GM18526 (cell line): ENCODE results near the gene FARP1.

Experiments used
- POLR2A ChIP-seq: IDR thresholded peaks from 3 replicates; pipeline ENCODE4 v1.6.1; 2011; ENCODE audit not compliant: insufficient read length; ENCODE audit errors: extremely low read depth

Gene FARP1

DNA sequence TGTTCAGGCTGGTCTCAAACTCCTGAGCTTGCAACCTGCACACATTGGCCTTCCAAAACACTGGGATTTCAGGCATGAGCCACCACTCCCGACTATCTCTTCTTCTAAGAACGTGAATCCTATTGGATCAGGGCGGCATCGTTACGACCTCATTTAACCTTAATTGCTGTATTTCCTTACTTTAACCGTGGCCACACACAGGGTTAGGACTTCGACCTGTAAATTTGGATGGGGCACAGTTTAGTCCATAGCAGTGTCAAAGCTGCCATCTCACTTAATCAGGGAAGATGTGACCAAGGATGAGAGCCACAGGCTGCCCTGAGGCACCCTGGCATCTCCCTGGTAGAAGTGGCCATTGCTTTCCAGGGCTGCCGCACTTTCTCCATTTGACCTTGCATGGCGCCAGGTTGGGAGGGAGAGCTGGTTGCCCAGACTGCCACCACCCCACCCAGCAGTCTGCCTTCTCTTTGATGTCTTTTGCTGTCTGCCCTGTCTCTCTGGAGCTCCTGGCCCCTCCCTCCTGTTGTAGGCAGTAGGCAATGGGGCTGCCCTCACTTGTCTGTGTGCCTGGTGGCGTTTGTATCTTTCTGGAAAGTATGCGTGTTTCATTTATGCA is 175.5 kb downstream of the FARP1 start:
- TF ChIP-seq POLR2A = no peak

DNA sequence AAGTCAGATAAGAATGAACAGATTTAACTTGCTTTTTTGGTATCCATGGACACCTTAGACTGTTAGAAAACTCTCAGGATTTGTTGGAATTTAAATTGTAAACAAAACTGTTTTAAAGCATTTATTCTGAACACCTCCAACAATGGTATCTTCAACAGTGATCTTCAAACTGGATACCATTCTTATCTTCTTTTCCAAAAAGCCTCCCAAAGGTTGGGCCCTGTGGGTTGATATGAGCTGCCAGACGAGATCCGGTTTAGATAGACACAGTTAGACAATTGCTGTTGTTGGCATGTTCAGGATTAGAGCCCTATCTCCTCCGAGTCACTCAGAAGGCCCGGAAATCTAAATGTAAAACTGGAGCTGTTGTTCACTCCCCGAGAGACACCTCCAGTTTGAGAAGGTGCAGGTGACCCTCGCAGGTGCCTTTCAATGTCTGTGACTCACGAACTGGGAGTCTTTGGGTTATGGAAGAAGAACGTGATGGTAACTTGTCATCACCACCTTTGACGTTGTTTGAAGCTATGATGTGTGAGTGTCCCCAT is 177.7 kb downstream of the FARP1 start:
- TF ChIP-seq POLR2A = no peak

DNA sequence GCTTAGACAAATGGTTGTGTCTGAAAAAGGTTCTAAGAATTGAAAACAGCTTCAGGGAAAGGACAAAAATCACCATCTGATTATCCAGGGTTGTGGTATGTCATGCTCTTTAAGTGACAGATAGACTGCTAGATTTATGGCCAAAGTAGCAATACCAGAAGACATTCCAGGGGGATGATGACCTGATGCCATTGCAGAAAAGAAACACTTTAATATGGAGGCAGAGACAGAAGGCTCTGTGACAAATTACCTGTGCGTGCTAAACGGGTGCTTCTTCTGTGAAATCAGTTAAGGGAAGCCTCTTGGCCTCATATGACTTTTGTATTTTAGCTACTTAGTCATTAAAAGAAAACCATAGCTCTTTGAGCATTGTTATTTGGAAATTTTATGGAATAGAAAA is 178.5 kb downstream of the FARP1 start:
- no peak for TF ChIP-seq POLR2A

DNA sequence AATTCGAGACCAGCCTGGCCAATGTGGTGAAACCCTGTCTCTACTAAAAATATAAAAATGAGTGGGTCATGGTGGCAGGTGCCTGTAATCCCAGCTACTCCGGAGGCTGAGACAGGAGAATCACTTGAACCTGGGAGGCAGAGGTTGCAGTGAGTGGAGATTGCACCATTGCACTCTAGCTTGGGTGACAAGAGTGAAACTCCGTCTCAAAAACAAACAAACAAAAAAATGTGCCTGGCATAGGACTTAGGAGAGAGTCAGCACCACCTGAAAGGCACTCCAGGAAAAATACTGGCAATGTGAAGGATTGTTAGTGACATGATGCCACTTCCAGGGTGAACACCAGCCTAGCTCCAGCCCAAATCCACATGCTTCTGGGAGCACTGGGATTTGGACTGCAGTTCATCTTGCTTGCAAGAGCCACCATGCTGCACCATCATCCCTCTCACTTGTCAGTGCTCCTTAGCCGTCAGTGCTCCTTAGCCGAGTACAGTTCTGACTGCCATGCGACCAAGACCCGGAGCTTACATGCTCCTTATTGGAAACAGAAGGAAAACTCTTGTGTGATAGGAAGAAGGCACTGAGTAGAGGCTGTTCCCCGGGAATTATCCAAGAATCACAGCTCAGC is 179.3 kb downstream of the FARP1 start:
- TF ChIP-seq POLR2A = no peak

DNA sequence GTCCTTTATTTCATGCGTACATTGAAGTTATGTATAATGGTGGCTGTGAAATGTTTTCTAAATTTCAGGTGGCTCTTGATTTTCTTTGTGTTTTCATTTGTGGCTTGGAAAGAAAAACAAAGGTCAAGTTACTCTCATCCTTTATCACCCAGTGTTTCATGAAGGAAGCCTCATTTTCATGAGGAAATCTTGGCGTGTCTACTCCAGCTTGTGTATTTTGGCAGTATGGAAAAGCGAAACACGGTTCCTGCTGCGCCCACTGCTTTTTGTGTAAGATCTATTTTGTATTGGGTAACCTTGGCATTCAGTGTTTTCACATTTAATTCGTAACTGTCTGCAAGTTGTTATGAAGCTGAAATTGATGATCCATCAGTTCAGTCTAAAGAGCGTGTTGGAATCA is 181.2 kb downstream of the FARP1 start:
- TF ChIP-seq POLR2A = no peak

DNA sequence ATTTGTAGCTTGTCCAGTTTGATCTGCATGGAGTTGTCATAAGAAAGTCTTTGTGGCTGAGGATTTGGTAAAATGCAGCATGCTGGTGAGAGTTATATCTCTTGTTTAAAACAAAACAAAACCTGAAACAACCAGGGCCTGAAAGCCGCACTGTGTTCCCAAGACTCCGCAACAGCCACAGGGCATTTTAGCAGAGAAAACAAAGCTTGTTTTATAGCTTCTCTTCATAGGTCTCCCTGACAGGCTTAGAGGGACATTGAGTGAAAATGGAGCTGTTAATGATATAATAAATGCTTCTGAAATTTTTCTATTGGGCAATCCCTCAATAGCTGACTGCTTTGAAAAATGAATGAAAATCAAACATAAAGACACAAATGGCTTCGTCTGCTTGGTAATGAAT is 182.8 kb downstream of the FARP1 start:
- TF ChIP-seq POLR2A = no peak

DNA sequence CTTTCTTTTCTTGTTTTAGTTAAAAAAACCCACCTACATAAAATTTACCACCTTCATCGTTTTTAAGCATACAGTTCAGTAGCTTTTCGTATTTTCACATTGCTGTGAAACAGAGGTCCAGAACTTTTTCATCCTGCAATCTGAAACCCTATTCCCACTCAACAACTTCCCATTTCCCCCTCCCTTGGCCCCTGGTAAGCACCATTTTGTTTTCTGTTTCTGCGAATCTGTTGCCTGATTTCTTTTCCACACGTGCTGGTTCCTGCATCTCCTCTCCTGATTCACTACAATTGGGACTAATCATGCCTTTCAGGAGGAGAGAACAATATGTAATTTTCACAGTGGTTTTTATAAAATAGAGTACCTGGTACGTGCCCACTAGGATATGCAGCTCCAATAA is 183.4 kb downstream of the FARP1 start:
- TF ChIP-seq POLR2A = no peak

DNA sequence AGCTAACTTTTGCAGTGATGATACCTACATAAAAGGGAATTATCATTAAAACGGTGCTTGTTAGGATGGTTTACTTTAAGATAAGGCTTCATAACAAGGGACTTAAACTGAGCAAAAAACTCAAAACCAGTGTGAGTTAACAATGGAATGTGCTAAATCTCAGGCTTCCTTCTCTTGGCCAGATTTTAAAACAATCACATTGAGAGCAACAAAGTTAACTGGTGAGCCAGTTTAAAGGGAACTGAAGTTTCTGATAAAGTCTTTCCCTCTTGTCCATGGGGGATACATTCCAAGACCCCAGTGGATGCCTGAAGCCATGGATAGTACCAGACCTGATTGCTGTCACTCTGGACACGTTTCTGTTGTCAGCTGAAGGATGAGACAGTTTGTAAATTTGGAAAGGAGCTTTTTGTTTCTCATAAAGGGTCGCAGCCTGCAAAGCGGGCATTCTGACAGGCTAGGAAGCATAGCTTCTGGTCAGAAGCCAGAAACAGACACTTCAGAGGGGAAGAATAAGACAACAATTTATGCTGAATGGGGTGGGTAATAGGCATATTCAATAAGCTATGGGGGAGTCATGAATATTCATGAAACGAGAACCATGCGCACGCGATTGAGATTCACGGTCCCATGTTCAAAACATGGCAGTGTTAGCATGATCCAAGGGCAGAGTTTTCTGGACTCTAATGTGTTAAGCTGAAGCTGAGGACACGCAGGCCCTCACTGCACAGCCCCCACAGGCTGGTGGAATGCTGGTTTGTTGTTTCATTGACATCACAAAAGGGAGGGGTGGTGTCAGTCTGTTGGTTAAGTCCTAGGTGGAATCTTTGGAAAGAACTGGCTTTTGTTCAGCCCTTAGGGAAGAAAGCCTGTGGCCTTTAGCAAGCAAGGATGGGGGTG is 184.7 kb downstream of the FARP1 start:
- TF ChIP-seq POLR2A = no peak

DNA sequence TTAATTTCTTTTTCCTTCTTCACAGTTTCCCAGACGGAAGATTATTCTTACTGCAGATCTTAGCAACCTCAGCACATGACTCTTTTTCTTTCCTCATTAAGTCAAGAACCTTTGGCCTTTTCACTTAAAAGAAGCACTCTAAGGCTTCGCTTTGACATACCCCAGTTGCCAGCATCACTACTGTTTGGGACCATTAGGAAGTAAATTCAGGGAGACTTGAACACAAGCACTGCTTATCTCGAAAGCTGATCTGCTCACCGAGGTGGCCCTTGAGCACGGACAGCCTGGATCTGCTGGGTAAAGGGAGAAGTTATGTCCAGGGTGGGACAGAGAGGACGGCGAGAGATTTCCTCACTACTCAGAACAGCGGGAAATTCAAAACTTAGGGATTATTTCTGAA is 185.6 kb downstream of the FARP1 start:
- TF ChIP-seq POLR2A = no peak

DNA sequence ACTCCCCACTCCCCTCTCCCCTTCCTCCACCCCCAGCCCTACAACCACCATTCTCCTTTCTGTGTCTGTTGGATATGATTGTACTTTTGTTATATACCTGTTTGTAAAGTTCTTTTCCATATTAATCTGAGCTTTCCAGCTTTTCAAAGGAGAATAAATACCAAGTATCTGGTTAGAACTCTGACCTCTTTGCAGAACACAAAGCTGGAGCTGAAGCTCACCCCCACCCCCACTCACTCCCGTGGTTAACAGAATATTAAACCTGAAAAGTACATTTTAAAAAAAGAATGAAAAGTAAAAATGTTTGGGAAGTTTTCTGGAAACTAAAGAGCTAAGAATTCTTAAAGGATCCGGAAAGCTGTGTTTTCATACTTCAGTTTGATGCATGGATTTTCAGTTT is 189.3 kb downstream of the FARP1 start:
- TF ChIP-seq POLR2A = no peak

DNA sequence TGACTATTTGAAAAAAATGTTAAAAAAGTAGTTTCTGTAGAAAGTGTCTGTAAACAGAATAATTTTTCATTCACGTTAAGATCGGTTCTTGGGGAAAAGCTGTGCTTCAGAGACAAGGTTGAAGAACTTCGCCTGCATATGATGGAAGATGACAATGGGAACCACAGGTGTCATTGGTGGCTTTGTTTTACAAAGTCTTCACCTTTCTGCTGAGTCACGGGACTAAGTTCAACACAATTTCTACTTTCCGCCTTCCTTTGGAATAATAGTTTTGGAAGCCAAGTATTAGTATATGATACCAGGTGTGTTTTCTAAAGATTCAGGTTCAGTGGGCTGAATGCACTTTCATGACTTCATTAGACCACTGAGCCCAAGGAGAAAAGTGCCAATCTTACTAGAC is 189.8 kb downstream of the FARP1 start:
- no peak for TF ChIP-seq POLR2A

DNA sequence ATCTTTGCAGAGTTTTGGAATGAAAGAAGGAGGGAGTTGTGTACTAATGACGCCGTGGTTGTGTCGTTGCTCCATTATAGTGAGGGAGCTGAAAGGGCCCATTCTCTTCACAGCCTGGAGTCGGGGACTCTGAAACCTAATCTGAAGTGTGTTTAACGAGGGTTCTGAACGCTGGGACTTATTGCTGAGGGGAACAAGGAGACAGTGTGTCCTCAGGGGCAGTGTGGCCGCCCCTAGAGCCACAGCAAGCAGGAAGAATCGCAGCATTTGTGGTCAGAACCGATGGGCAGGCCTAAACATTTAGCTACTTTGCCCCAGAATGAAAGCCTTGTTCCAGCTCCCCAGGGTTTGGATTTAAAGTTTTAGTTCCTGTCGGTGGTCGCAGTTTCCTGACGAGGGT is 190.6 kb downstream of the FARP1 start:
- no peak for TF ChIP-seq POLR2A

DNA sequence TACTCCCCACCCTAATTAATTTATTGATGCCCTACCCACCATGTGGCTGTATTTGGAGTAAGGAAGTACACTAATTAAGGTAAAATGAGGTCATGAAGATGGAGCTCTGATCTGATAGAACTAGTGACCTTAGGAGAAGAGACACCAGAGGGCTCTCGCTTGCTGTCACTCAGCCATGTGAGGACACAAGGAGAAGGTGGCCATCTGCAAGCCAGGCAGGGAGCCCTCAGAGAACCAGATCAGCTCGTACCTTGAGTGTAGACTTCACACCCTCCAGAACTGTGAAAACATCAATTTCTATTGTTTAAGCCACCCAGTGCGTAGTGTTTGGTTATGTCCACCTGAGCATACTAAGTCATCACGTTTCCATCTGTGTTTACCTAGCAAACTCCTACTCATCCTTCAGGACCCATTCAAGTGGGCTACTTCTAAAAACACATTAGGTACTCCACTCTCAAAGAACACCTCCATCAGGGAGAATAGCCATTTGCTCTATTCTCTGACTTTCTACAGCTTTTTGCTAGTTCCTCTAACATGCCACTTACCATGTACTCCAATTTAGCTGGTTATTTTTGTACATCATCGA is 191.8 kb downstream of the FARP1 start:
- no peak for TF ChIP-seq POLR2A

DNA sequence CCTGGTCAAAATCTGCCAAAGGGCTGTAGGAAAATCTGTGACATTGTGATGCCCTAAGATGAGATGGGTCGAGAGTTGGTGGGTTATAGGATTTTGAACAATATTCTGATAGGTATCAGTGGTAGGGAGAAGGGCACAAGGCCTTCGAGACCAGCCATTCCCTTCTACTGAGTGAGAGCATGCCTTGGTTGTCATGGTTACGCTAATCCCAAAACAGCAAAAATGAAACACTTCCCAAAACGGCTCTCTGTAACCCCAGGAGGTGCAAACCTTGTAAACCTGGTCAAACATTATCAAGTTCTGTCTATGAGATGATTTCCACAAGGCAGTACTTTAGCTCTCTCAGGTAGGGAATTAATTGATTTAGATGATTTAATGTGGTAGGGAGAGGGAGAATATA is 192.8 kb downstream of the FARP1 start:
- no peak for TF ChIP-seq POLR2A

DNA sequence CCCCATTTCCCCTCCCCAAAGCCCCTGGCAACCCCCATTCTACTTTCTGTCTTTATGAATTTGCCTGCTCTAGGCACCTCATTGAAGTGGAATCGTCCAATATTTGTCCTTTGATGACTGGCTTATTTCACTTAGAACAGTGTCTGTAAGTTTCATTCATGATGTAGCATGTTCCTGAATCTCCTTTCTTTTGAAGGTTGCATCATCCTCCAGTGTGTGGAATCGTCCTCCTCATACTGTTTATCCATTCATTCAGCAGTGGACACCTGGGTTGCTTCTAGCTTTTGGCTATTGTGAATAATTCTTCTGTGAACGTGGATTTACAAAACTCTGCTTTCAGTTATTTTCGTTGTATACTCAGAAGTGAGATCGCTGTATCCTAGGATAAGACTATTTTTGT is 195.4 kb downstream of the FARP1 start:
- no peak for TF ChIP-seq POLR2A
